ENCODE measurements around the gene ZNF584.
"Not testable (repeated sequence)": the region's sequence is repeated elsewhere in the genome, so short reads cannot be mapped to it uniquely, and the experiment has no call there.

ZNF584 gene

DNA sequence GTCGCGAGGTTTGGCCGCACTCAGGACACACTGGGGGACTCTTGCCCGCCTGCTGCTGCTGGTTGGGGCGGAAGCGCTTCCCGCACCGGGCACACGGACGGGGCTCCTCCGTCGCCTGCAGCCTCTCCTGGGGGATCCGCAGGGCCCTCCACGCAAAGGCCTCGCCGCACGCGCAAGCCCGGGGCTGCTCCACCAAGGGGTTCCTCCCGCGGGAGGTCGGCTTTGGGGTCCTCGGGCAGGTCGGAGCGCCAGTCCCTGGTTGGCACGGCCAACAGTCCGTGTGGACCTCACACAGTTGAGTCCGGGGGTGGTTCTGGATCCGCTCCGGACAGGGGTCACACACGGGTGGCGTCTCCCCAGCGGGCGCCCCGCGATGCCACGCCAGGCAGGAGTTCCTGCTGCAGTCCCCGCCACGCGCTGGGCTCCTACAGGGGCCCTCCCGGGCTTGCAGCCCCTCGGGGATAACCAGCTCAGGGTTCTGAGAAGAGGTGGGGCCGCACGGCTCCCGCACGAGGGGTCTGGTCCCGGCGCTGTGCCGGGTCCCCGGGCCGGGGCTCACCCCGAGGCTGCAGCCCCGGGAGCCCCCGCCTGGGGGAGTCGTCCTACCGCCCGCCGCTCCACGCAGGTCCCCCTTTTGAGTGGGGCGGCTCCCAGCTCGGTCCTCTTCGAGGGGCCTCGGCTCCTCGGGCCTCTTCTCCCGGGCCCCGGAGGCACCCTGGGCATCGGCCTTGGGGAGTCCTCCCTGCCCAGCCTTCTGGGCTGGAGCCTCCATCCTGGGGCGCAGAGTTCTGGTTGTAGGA lies 39.7 kb upstream of the ZNF584 start:
- H3K4me3 ChIP-seq, result no peak overlapping the region
- H3K9me3 ChIP-seq (ENCODE audit: low read depth, low read length), result no peaks in the 10 kb centered on the region
- DNase-seq (ENCODE audit: low read depth, low spot score), result no peak
- TF ChIP-seq EZH2 (IDR thresholded peaks at IDR 0.05) (no peak), POLR2AphosphoS5 (IDR thresholded peaks at IDR 0.05; ENCODE audit: borderline replicate concordance, low read depth, low read length) (no peak), FOXP2 (optimal IDR thresholded peaks at IDR 0.05; ENCODE audit: control extremely low read depth, extremely low read length, insufficient read depth) (no peak)
- no peak overlapping the region for H3K27ac ChIP-seq
- no peaks in the 10 kb centered on the region for H3K36me3 ChIP-seq (ENCODE audit: insufficient read depth, low read length)
- no peak overlapping the region for H3K9ac ChIP-seq (ENCODE audit: insufficient read length)

DNA sequence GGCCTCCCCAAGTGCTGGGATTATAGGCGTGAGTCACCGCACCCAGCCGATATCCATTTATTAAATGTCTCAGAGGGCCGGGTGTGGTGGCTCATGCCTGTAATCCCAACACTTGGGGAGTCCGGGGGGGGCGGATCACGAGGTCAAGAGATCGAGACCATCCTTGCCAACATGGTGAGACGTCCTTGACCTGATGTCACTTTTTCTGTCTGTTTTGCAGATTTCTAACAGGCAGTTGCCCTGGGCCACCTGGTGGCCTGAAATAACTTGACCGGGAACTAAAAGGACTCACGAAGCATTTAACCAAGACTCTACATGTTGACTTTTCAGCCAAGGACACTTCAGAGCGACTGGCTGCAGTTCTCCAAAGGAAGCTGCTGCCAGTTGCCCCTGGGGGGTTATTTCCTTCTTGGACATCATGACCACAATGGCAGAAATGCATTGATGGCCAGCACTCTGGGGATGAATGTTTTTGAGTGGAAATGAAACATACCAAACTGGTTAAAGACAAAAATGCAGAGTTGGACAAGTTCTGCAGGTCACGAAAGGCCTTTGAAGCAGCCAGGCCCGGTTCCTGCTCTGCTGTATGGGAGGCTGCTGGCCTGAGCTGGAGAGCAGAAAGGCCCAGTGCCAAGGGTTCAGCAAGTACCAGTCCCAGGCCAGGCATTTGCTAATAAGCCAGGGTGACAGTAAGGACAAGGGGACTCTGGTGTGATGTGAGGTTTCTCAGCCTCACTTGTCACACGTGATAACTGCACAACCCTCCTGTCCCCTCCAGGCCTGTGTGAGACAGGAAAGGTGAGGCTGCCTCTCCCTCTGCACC lies 35.9 kb upstream of the ZNF584 start:
- no peak overlapping the region for H3K27ac ChIP-seq
- H3K36me3 ChIP-seq (ENCODE audit: insufficient read depth, low read length), result no peaks in the 10 kb centered on the region
- TF ChIP-seq POLR2AphosphoS5 (IDR thresholded peaks at IDR 0.05; ENCODE audit: borderline replicate concordance, low read depth, low read length) (no peak), EZH2 (IDR thresholded peaks at IDR 0.05) (no peak), FOXP2 (optimal IDR thresholded peaks at IDR 0.05; ENCODE audit: control extremely low read depth, extremely low read length, insufficient read depth) (no peak)
- no peak for DNase-seq (ENCODE audit: low read depth, low spot score)
- H3K4me3 ChIP-seq, result no peak overlapping the region
- no peaks in the 10 kb centered on the region for H3K9me3 ChIP-seq (ENCODE audit: low read depth, low read length)
- H3K9ac ChIP-seq (ENCODE audit: insufficient read length), result no peak overlapping the region

DNA sequence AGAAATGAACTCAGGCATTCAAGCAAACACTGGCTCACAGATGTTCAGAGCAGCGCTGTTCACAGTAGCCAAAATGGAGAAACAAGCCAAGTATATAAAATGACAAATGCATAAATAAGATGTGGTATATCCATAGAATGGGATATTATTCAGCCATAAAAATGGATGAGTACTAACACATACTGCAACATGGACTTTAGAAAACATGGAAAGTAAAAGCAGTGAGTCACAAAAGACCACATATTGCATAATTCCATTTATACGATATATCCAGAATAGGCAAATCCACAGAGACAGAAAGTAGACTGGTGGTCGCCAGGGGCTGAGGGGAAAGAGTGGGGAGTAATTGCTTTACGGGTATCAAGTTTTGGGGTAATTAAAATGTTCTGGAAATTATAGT lies 34.2 kb upstream of the ZNF584 start:
- Histone ChIP-seq H3K9ac (ENCODE audit: insufficient read length) (no peak overlapping the region), H3K27ac (no peak overlapping the region), H3K36me3 (ENCODE audit: insufficient read depth, low read length) (no peaks in the 10 kb centered on the region), H3K9me3 (ENCODE audit: low read depth, low read length) (no peaks in the 10 kb centered on the region), H3K4me3 (no peak overlapping the region)
- DNase-seq (ENCODE audit: low read depth, low spot score), result no peak
- no peak for TF ChIP-seq POLR2AphosphoS5 (IDR thresholded peaks at IDR 0.05; ENCODE audit: borderline replicate concordance, low read depth, low read length)
- no peak for TF ChIP-seq FOXP2 (optimal IDR thresholded peaks at IDR 0.05; ENCODE audit: control extremely low read depth, extremely low read length, insufficient read depth)
- no peak for TF ChIP-seq EZH2 (IDR thresholded peaks at IDR 0.05)

DNA sequence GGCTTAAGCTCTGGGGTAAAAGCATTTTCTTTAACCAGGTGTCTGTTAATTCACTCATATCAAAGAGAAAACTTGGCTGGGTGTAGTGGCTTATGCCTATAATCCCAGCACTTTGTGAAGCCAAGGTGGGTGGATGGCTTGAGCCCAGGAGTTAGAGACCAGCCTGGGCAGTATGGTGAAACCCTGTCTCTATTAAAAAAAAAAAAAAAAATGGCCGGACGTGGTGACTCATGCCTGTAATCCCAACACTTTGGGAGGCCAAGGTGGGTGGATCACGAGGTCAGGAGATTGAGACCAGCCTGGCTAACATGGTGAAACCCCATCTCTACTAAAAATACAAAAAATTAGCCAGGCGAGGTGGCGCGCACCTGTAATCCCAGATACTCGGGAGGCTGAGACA lies 31.7 kb upstream of the ZNF584 start:
- not testable (repeated sequence) for H3K27ac ChIP-seq; DNase-seq (ENCODE audit: low read depth, low spot score); H3K9ac ChIP-seq (ENCODE audit: insufficient read length); H3K9me3 ChIP-seq (ENCODE audit: low read depth, low read length); H3K36me3 ChIP-seq (ENCODE audit: insufficient read depth, low read length); H3K4me3 ChIP-seq

DNA sequence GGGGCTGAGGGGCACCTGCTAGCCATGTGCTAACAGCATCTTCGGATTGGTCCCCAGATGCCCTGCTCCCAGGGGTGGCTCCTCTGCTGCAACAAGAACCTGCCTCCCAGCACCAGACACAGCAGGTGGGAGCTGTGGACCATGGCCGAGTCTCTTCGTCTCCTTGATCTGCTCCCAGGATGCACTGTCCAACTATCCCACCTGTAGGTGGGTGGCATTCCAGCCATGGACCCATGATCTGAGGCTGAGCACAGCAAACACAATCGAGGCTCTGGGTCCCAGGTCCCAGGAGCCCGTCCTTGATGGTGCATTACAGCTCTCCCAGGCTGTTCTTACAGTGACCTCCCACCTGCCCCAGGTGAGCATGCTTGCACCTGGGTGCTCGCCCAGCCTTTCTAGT lies 29.2 kb upstream of the ZNF584 start:
- DNase-seq (ENCODE audit: low read depth, low spot score), result no peak
- no peak overlapping the region for H3K9ac ChIP-seq (ENCODE audit: insufficient read length)
- no peak overlapping the region for H3K27ac ChIP-seq
- no peaks in the 10 kb centered on the region for H3K36me3 ChIP-seq (ENCODE audit: insufficient read depth, low read length)
- no peaks in the 10 kb centered on the region for H3K9me3 ChIP-seq (ENCODE audit: low read depth, low read length)
- H3K4me3 ChIP-seq, result no peak overlapping the region
- no peak for TF ChIP-seq EZH2 (IDR thresholded peaks at IDR 0.05)
- TF ChIP-seq POLR2AphosphoS5 (IDR thresholded peaks at IDR 0.05; ENCODE audit: borderline replicate concordance, low read depth, low read length), result no peak
- no peak for TF ChIP-seq FOXP2 (optimal IDR thresholded peaks at IDR 0.05; ENCODE audit: control extremely low read depth, extremely low read length, insufficient read depth)

DNA sequence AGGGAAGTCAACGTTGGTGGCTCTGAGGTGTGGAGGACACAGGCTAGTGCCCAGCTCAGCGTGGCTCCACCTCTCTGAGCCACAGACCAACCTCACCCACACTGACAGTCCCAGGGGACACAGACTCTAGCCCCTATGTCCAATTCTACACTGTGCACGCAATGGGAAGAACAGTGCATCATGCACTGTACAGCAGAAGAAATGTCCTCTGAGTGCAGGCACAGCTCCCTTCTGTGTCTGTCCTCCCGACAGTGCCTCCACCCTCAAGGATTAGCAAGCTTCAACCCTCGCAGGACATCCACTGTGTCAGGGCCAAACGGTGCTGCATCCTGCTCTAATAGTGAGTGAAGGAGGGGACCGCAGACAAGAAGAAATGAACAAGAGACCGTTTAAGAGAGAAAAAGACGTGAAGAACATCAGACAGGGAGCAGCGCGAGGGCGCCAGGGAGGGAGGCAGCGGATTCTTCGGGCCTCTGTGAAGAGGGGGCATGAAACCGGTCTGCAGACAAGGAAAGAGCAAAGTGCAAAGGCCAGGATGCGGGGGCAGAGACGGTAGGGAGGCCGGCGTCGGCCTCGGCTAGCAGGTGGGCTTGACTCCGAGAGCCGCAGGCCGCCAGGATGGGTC lies 28.3 kb upstream of the ZNF584 start:
- H3K27ac ChIP-seq, result peak overlapping the region; percentile 70; the same call in 1 of the 2 replicates
- peak overlapping the region; percentile 82 for H3K4me3 ChIP-seq
- no peak for DNase-seq (ENCODE audit: low read depth, low spot score)
- H3K36me3 ChIP-seq (ENCODE audit: insufficient read depth, low read length), result no peaks in the 10 kb centered on the region
- no peaks in the 10 kb centered on the region for H3K9me3 ChIP-seq (ENCODE audit: low read depth, low read length)
- TF ChIP-seq POLR2AphosphoS5 (IDR thresholded peaks at IDR 0.05; ENCODE audit: borderline replicate concordance, low read depth, low read length) (no peak), FOXP2 (optimal IDR thresholded peaks at IDR 0.05; ENCODE audit: control extremely low read depth, extremely low read length, insufficient read depth) (no peak), EZH2 (IDR thresholded peaks at IDR 0.05) (no peak)
- H3K9ac ChIP-seq (ENCODE audit: insufficient read length), result peak overlapping the region; percentile 83

DNA sequence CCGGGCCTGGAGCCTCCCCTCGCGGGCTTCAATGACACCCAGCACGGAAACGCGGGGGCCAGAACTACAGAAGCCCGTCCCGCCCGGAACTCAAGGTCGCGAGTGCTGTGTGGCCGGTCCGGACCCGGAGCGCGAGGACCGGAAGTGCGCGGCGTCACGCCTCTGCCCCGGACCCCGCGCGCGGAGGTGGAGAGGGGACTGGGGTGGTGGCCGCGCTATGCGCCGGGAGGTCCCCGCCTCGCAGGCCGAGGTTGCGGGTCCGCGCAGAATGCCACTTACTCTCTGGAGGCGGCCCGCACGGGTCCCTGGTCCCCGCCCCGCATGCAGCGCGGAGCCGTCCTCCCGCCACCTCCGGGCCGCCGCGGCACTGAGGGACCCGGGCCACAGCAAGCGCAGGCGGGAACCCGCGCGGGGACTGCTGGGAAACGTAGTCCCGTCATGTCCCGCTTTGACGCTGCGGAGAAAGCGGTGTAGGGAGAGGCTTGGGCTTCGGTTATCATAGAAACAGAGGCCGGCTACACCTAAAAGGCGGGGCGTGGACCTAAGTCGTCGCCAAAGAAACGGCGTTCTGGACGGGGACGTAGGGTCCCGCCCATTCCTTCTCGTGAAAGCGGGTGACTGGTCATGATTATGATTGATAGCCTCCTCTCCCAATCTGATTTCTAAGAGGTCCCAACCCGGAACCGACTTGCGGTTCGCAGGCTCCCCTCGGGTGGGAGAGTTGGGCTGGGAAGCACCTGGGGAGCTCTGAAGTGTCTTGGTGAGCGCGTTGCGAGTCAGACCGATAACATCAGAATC lies 27.6 kb upstream of the ZNF584 start, which contains the start of gene ZNF837:
TSS of gene ZNF837 (minus strand) at position 369 of the 798 bp plus-strand sequence. CDS start 11,698 bp downstream, outside the sequence.
- H3K4me3 ChIP-seq, result peak within 1 kb of the TSS; percentile 82
- H3K27ac ChIP-seq, result peak within 1 kb of the TSS; percentile 70
- H3K9me3 ChIP-seq (ENCODE audit: low read depth, low read length), result no peaks in the 10 kb centered on the region
- H3K36me3 ChIP-seq (ENCODE audit: insufficient read depth, low read length), result no peaks in the 10 kb centered on the region
- peak within 1 kb of the TSS; percentile 83 for H3K9ac ChIP-seq (ENCODE audit: insufficient read length)
- DNase-seq (ENCODE audit: low read depth, low spot score), result peak; percentile 99
- no peak for TF ChIP-seq EZH2 (IDR thresholded peaks at IDR 0.05)
- TF ChIP-seq POLR2AphosphoS5 (IDR thresholded peaks at IDR 0.05; ENCODE audit: borderline replicate concordance, low read depth, low read length), result peak; percentile 63; the same call in 1 of the 2 replicates
- peak; percentile 88 for TF ChIP-seq FOXP2 (optimal IDR thresholded peaks at IDR 0.05; ENCODE audit: control extremely low read depth, extremely low read length, insufficient read depth)

Measured in SK-N-MC (cell line).